HFFc6 (cell line): Measurements from ENCODE around the gene MNX1. TPM values are rescaled to one million over a fixed set of nuclear protein-coding genes. Genes with fewer than 3 reads are reported as not detected.

Source experiments
- DNase-seq: peaks from one replicate; pipeline ENCODE4 v3.0.0-alpha.2; 2018
- H3K27ac Mint-ChIP-seq: 2 replicates; pipeline ENCODE4 v1.8.0; 2020; ENCODE audit warnings: mild to moderate bottlenecking, mixed read lengths
- H3K27me3 Mint-ChIP-seq: 2 replicates; pipeline ENCODE4 v1.8.0; 2021; ENCODE audit warnings: mild to moderate bottlenecking, moderate library complexity, mixed read lengths; ENCODE audit not compliant: insufficient read depth
- H3K36me3 Mint-ChIP-seq: 2 replicates; pipeline ENCODE4 v1.8.0; 2021; ENCODE audit warnings: low read depth, mixed read lengths
- H3K4me1 Mint-ChIP-seq: 2 replicates; pipeline ENCODE4 v1.8.0; 2020; ENCODE audit warnings: low read depth, mixed read lengths
- H3K4me3 Mint-ChIP-seq: 2 replicates; pipeline ENCODE4 v1.8.0; 2020; ENCODE audit warnings: mild to moderate bottlenecking, moderate library complexity, mixed read lengths
- H3K9me3 Mint-ChIP-seq: 2 replicates; pipeline ENCODE4 v1.8.0; 2020; ENCODE audit warnings: mild to moderate bottlenecking, mixed read lengths
- total RNA-seq, 6 experiments: library from RNA; stranded (reverse); fragmentation: NEBNext Ultra II Directional; extraction: Animal tissue kit (Norgen Biotek cat#: 25700); gene quantifications; 2 replicates in 1 of 6; 3 replicates in 5 of 6; pipeline ENCODE4 v1.2.3, GENCODE V29; 2021
- TF ChIP-seq, protein P1 (sequence below): fragments of 200-600 bp; sonication (generic); IDR thresholded peaks from 2 replicates; pipeline ENCODE4 v1.5.0; 2021; ENCODE audit warnings: antibody characterized with exemption, mild to moderate bottlenecking

The MNX1 gene
- total RNA-seq, 6 experiments from 2014 or later = not detected

DNA sequence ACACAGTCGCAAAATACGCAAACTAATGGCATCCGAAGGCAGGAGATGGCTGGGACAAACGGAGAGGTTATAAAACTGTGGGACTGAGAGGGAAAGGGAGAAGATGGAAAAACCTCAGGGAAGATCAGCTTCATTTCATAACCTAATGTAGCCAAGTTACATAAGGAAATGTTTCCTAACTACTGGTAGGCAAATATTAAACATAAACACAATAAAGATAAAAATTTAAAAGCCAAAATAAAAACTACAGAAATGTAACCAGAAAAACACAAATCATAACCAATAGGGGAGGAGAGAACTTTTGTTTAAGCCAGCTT is 13.1 kb upstream of the MNX1 start:
- DNase-seq = no peak
- H3K4me1 Mint-ChIP-seq = peaks cover 10% of the 10 kb centered on the region
- H3K4me3 Mint-ChIP-seq = no peak overlapping the region
- peaks cover 51% of the 10 kb centered on the region for H3K27me3 Mint-ChIP-seq
- no peak overlapping the region for H3K27ac Mint-ChIP-seq
- 0 out of 2 replicates have a peak, but pooled peaks cover 4% of the 10 kb centered on the region for H3K9me3 Mint-ChIP-seq
- no peaks in the 10 kb centered on the region for H3K36me3 Mint-ChIP-seq
- TF ChIP-seq, protein P1, sequence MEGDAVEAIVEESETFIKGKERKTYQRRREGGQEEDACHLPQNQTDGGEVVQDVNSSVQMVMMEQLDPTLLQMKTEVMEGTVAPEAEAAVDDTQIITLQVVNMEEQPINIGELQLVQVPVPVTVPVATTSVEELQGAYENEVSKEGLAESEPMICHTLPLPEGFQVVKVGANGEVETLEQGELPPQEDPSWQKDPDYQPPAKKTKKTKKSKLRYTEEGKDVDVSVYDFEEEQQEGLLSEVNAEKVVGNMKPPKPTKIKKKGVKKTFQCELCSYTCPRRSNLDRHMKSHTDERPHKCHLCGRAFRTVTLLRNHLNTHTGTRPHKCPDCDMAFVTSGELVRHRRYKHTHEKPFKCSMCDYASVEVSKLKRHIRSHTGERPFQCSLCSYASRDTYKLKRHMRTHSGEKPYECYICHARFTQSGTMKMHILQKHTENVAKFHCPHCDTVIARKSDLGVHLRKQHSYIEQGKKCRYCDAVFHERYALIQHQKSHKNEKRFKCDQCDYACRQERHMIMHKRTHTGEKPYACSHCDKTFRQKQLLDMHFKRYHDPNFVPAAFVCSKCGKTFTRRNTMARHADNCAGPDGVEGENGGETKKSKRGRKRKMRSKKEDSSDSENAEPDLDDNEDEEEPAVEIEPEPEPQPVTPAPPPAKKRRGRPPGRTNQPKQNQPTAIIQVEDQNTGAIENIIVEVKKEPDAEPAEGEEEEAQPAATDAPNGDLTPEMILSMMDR = no peak

DNA sequence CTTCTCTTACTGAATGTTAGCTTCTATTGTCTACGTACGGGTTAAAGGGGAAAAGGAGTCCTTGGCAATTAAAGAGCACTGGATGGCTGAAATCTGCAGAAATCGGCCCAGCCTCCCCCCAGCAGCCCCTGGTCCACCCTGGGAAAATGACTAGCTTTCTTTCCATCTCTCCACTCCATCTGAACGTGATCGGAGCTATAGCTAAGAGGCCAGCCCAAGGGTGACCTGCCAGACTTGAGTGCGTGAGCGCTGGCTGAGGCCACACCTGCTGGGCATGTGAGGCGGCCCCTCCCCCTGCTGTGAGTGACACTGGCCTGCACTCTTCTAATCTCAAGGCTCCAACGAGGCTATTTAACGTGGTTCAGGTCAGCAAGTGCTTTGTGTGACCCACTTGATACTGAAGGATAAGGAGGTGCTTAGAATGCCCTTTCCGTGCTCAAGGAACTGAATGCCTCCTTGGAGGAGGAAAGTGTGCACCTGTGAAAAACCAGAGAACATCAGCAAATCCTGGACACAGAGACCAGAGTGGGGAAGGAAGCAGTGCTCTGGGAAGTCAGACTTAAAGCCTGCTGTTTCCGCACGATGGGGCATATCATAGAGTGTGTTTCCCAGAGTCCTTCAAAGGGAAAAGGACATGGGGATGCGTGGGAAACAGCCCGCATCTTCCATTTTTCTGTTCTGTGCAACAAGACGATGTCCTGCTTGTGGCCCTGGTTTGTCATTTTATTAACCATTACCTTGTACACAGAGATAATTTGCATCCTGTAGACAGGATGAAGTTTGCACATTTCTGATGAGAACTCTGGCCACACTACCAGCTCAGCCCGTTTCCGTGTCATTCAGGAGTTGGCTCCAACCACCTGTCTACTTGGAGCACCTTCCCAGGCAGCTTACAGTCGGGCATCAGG is 12.5 kb upstream of the MNX1 start:
- Mint-ChIP-seq H3K9me3 (0 out of 2 replicates have a peak, but pooled peaks cover 4% of the 10 kb centered on the region), H3K27me3 (peaks cover 53% of the 10 kb centered on the region), H3K4me1 (peaks cover 7% of the 10 kb centered on the region)

DNA sequence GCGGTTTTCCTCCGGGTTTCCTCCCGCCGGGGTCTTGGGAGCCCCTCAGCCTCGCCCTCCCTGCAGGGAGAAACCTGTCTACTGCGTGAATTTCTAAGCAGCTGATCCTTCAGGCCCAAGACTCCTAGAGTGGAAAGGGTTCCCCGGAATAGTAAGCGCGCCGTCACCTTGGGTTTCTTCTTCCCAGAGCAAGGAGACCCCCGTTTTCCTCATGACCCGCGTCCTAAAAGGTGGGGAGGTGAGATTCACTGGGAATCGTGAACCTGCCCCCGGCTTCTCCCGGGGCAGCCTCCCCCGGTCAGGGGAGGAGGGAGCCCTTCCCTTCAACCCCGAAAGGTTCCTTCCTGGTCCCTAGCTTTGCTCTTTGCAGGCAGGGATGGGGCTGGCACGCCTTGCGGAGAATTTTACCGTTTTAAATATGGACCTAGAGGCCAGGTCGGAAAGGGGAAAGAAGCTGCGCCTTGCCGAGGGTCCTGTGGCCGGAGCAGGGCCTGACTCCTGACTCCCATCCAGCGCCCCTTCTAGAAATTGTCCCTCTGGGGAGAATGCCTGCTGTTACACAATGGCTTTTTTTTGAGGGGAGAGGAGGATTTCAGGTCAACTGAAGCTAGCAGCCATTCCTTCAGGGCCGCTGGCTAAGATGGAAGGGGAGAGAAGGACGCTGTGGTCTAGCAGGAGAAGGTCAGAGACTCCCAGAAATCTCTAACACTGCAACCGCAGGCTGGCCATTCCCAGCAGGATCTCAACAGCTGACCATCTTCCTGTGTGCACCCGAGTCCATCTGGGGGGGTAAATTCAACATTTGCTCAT is 11.6 kb upstream of the MNX1 start:
- DNase-seq = no peak
- peaks cover 61% of the 10 kb centered on the region for H3K27me3 Mint-ChIP-seq
- H3K9me3 Mint-ChIP-seq = 0 out of 2 replicates have a peak, but pooled peaks cover 4% of the 10 kb centered on the region
- no peaks in the 10 kb centered on the region for H3K4me1 Mint-ChIP-seq
- H3K36me3 Mint-ChIP-seq = no peaks in the 10 kb centered on the region
- TF ChIP-seq, protein P1 = no peak
- H3K4me3 Mint-ChIP-seq = no peak overlapping the region
- no peak overlapping the region for H3K27ac Mint-ChIP-seq

More for the DNA sequence above, 12.5 kb upstream of the MNX1 start:
- no peak overlapping the region for H3K27ac Mint-ChIP-seq
- H3K4me3 Mint-ChIP-seq = no peak overlapping the region
- no peaks in the 10 kb centered on the region for H3K36me3 Mint-ChIP-seq
- DNase-seq = no peak
- TF ChIP-seq, protein P1 = no peak

GRCh38 chr7:157021071-157021870 is 10.8 kb upstream of the MNX1 start:
- TF ChIP-seq, protein P1 = no peak
- Mint-ChIP-seq H3K27me3 (peaks cover 67% of the 10 kb centered on the region), H3K36me3 (no peaks in the 10 kb centered on the region), H3K27ac (no peak overlapping the region), H3K4me3 (no peak overlapping the region), H3K4me1 (no peaks in the 10 kb centered on the region), H3K9me3 (0 out of 2 replicates have a peak, but pooled peaks cover 4% of the 10 kb centered on the region)
- no peak for DNase-seq

GRCh38 chr7:157020514-157021070 is 10.1 kb upstream of the MNX1 start:
- Mint-ChIP-seq H3K4me1 (no peaks in the 10 kb centered on the region), H3K27me3 (peaks cover 72% of the 10 kb centered on the region), H3K36me3 (no peaks in the 10 kb centered on the region), H3K9me3 (0 out of 2 replicates have a peak, but pooled peaks cover 4% of the 10 kb centered on the region), H3K4me3 (no peak overlapping the region), H3K27ac (no peak overlapping the region)
- TF ChIP-seq, protein P1 = no peak
- no peak for DNase-seq
